Activated CD8-positive, alpha-beta memory T cell treated with anti-CD3 and anti-CD28 coated beads, Interleukin-2, amount 50 U/mL, for 48 hours (primary cell): ENCODE results near the gene SLC46A1.
"Not testable (repeated sequence)": the region's sequence is repeated elsewhere in the genome, so short reads cannot be mapped to it uniquely, and the experiment has no call there.

Experiments
- DNase-seq: peaks from one replicate; pipeline ENCODE4 v3.0.0-alpha.2; 2020

SLC46A1 gene

DNA sequence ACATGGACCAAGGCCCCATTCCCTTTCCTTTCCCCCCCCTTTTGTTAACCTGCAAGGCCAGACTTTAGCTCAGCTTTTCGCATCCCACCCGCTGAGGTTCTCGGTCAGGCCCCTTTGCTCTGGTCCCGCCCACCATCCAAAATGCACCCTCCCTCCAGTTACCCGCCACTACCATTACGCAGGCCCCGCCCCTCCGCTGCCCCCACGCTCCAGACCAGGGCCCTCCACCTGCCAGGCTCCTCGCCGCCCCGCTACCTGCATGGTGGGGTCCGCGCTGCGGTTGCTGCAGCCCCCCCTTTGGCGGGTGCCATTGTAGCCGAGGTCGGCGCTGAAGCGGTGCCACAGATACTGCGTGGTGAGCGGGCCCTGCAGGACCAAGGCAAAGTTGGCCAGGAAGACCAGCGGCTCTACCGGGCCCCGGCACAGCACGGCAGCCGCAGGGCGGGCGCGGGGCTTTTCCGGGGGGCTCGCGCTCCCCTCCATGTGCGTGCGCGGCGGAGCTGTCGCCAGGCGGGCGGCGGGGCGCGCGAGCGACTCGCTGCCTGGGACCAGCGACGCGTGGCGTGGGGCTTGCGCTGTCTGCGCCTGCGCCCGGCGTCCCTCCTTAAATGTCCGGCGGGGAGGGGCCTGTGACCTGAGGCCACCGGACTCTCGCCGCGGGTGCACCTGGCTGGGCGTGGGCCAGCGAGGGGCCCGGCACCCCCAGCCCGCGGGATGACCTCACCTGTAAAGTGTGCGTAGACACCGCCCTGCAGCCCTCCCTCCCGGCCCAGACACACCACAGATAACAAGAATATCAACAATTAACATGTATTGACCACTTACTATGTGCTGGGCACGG lies at the start of gene SLC46A1:
SLC46A1 (minus strand) TSS at position 581 of the 841 bp plus-strand sequence; CDS start at position 483, 98 bp downstream.
- DNase-seq, result peak; percentile 87

DNA sequence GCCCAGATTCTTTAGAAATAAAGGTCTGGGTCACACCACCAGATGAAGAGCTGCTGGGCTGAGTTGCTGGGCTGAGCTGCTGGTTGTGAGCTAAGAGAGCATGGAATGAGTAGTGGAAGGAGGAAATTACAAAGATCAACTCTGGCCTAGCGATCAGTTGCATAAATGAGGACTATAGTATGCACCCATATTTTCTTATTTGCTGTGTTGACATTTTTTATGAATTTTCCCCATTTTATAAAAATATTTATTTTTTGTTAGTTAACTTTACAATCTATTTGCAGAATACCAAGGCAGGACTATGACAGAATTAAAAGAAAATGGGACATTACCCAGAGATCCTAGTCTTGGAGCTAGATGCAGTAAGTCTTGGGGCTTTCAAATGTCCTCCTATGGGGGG lies 43.8 kb upstream of the SLC46A1 start:
- no peak for DNase-seq

DNA sequence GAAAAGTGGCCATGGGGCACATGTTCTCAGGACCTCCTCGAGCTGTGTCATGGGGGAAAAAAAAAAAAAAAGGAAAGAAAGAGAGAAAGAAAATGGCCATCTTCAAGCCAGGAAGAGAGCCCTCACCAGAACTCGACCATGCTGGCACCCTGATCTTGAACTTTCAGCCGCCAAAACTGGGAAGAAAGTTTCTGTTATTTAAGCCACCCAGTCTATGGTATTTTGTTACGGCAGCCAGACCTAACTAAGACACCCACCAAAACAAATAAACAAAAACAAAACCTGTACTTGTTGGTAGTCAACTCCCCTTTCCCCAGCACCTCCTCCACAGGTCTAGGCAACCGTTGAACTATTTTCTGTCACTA lies 41.4 kb upstream of the SLC46A1 start:
- no peak for DNase-seq

DNA sequence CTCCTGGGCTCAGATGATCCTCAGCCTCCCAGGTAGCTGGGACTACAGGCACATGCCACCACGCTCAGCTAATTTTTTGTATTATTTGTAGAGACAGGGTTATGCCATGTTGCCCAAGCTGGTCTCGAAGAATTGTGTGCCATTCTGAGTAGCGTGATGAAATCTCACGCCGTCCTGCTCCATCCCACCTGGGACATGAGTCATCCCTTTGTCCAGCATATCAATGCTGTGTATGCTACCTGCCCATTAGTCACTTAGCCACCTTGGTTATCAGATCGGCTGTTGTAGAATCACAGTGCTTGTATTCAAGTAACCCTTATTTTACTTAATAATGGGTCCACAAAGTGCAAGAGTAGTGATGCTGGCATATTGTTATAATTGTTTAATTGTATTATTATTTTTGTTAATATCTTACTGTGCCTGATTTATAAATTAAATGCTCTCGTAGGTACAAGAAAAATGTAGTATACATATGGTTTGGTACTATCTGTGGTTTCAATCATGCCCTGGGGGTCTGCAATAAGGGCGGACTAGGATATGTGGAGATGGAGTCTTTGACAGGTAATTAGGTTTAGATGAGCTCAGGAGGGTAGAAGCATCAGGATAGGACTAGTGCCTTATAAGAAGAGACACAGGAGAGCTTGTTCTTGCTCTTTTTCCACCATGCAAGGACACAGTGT lies 40.8 kb upstream of the SLC46A1 start:
- DNase-seq, result no peak

DNA sequence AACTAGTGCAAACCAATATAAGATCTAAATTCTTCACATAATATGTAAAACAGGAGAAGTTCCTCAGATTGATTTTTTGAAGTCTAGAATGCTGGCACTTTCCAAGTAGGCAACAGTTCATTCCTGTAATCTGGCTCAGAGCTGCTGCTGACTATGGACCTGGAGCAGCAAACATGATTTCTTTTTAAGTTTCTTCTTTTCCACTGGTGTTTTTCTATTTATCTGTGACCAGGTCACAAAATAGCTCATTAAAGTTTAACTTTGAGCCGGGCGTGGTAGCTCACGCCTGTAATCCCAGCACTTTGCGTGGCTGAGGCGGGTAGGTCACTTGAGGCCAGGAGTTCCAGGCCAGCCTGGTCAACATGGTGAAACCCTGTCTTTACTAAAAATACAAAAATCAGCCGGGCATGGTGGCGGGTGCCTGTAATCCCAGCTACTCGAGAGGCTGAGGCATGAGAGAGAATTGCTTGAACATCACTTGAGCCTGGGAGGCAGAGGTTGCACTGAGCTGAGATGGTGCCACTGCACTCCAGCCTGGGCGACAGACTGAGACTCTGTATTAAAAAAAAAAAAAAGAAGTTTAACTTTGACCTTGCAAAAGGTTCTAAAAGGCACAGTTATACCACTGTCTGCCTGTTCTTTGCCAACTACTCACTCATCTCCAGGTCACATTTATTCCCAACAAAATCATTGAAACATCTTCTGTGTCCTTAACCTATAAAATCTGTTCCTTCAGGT lies 38.1 kb upstream of the SLC46A1 start:
- no peak for DNase-seq

DNA sequence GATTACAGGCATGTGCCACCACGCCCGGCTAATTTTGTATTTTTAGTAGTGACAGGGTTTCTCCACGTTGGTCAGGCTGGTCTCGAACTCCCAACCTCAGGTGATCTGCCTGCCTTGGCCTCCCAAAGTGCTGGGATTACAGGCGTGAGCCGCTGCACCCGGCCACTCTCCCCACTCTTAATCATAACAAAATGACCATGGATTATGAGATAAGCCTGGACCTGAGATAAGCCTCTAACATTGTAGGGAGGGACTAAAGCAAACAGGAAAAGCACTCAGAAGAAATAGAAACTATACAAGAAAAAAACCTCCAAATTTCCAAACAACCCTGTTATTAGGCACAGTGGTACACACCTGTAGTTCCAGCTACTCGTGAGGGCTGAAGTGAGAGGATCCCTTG lies 28.3 kb upstream of the SLC46A1 start:
- not testable (repeated sequence) for DNase-seq

DNA sequence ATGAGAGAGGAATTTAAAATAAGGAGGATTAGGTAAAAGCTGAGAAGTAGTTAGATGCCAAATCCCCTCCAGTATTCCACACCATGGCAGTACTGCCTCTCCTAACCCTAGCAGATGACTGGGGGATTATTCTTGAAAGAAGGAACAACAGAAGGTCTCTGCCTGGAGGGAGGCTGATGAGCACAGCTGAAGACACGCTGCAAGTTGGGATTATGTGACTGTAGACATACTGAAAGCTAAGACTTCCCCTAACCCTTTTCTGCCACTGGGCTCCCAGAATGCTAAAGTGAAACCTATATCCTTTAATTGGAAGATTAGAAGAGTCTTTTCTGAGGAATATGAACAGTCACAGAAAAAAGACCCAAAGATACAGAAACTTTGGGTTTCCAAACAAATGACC lies 27.7 kb upstream of the SLC46A1 start:
- no peak for DNase-seq

DNA sequence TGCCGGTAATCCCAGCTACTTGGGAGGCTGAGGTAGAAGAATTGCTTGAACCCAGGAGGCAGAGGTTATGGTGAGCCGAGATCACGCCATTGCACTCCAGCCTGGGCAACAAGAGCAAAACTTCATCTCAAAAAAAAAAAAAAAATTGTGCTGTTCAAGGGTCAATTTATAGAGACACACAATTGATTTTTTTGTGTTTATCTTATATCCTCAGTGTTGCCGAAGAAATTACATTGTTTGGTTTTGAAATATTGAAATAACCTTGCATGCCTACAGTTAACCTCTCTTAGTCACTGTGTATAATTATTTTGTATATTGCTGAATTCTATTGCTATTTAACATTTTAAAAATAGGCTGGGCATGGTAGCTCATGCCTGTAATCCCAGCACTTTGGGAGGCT lies 22.0 kb upstream of the SLC46A1 start:
- not testable (repeated sequence) for DNase-seq

DNA sequence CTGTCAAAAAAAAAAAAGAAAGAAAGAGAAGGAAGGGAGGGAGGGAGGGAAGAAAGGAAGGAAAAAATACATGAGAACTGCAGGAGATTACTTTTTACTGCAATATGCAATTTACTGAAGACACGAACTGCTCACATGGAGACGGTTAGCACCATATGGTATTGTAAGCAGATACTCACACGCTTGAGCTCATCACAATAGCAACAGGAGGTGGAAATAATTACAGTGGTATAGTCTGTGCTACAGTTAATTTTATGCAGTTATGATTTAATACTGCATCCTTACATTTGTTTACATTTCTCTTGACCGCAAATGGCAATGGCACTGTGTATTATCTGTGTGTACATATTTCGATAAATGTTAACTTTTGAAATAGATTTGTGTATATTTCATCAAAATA lies 21.4 kb upstream of the SLC46A1 start:
- no peak for DNase-seq

DNA sequence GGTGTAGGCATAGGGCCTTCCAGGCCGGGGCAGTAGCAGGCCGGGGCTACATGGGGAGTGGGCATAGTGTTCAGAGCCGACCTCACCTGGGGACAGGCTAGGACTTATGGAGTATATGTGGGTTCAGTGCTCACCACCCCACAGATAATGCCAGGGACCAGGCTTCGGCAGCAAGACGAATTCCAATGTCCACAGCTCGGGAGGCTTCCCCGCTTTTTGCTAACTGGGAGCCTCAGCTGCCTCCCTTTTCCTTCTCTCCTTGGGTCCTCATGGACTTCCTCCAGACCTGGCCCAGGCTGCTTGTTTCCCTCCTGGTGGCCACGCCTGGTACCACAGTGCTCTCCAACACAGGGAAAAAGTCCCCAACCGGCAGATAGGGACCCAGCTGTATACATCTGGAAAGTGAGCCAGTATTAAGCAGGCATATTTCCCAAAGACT lies 20.1 kb upstream of the SLC46A1 start:
- no peak for DNase-seq

DNA sequence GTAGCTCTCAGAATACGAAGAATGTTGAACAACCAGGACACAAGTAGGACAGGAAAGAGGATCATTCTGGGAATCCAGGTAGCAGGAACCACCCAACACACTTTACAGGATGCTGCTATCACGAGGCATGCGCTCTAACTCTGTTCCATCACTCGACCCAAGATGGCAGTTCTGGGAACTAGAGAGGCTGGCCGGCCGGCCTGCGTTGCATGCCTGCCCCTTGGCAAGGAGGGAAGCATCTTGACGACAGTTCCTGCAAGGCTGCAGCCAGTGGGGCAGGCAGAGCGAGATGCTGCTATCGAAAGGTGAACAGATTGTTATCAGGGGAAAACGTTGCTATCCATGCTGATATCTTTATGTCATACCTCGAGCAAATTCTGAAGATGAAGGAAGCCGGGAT lies 19.2 kb upstream of the SLC46A1 start:
- no peak for DNase-seq

DNA sequence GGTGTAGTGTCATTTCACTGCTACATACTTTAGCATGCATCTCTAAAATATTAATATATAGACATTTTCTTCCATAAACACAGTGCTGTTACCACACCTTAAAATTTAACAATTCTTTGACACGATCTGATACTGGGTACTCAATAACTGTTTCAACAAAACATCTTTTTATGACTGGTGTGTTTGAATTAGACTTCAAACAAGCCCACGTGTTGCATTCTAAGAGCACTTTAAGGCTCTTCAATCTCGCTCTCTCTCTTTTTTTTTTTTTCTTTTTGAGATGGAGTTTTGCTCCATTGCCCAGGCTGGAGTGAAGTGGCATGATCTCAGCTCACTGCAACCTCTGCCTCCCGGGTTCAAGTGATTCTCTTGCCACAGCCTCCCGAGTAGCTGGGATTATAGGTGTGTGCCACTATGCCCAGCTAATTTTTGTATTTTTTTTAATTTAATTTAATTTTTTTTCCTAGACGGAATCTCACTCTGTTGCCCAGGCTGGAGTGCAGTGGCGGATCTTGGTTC lies 15.8 kb upstream of the SLC46A1 start:
- no peak for DNase-seq

DNA sequence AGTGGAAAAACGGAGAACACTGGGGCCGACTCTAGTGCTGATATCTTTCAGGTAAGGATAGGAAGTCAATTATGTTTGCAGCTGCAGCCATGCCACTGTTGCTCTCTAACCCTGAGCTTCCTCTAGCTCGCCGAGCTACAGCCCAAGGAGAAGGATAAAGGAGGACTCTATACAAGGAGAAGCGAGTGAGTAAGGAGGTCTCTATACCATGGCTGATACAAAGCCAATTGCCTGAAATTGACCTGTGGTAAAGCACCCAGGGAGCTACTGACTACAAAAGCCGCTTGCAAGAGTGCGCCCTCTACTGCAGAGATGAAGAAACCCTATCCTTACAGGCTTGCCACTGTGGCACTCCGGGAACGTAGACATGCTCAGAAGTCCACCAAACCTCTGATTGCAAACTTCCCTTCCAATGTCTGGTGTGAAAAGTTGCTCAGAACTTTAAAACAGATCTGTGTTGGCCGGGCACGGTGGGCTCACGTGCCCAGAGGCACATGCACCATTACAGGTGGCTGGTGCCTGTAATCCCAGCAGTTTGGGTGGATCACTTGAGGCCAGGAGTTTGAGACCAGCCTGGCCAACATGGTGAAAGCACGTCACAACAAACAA lies 10.8 kb upstream of the SLC46A1 start:
- peak; percentile 69 for DNase-seq

DNA sequence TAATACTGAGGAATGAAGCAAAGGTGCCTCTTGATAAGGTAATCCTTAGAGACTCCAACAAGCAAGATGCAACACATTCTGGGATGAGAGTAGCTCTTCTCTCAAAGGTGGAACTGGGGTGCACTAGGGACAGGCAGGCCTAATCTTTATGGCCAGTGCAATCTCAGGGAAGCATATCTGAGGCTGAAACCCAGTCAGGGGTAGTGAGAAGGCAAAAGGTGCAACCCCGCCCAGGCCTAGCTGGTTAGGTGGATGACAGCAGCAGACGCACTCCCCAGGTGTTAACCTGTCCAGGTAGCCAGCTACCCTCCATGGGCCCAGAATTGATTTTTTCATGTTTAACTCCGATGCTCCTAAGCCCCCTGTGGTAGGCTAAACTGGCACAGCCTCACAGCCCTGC lies 9.9 kb upstream of the SLC46A1 start:
- DNase-seq, result no peak

DNA sequence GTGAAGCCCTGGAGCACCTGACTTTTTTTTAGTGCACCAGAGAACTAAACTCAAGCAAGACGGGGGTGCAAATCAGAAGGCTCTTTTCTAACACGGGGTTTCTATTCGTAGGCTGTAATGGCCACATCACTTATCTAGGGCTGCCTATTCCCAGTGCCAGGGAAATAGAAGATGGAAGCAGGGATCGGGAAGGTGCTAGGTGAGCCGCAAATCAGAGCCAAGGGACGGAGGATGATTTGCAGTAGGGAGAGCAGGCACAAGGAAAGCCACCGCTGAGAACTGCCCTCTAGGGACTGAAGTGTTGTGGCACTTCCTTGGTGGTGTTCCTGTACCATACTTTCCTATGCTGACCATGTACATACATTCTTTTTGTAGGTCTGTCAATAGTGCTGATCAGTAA lies 7.8 kb upstream of the SLC46A1 start:
- DNase-seq, result no peak

DNA sequence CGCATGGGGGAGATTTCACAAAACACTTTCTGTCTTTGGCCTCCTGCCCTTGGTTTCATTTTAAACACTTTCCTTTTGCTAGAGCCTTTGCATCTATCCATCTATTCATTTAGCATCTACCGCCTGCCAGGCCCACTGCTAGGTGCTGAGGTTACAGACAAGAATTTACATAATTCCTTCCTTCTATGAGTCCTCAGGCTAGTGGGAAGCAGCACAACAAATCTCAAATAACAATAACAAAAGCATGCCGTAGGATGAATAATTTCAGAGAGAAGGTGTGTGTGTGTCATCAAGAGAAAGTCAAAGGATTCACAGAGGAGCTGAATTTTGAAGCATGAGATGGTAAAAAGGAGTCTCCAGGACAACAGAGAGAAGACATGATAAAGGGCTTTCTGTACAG lies 6.1 kb upstream of the SLC46A1 start:
- no peak for DNase-seq

DNA sequence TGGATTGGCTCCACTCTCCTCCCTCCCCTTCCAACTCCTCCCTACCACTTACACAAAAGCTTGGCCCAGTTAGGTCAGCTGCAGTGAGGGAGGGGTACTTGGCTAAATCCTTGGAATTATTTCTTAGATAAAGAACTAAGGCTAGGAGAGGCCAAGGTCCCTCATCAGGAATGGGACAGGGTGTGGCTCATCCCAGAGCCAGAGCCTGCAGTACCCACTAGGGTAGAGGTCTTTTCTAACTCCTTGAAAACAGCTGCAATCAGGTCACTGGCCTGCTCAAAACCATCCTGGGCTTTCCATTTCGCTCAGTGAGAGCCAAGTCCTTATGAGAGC lies 1.9 kb upstream of the SLC46A1 start:
- no peak for DNase-seq

DNA sequence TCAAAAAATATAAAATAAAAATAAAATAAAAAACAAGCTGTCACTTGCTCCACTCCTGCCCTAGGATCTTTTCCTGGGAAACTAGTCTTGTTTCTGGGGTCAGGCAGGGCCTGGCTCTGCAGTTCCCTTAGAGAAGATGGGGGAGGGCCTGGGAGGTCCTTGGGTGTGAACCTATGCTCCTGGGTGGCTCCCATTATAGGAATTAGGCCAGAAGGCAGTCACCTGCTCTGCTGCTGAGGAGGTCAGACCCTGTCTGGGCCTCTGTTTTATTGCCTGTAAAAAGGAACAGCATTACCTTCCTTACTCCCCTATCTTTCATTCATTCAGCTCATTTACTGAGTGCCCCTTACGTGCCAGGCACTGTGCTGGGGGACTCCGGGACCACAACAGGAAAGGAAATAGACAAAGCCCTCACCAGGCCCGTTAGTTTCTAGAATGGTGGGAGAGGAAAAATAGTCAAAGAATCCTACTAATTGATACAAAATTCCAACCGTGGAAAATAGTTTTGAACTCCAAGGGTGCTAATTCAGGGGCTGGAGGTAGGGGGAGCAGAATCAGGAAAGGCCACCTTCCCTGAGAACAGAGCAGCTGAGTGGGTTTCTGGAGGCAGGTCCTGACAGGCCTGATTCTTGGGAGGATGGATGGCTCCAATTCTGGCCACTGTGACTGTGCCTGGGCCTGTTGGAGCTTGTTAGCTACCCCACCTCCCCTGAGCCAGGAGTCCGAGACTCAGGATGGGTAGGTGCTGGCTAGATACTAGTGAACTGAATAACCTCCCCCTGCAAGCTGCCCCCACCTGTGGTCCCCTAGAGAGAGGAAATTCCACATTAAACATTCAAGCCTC lies 1.3 kb upstream of the SLC46A1 start:
- no peak for DNase-seq

DNA sequence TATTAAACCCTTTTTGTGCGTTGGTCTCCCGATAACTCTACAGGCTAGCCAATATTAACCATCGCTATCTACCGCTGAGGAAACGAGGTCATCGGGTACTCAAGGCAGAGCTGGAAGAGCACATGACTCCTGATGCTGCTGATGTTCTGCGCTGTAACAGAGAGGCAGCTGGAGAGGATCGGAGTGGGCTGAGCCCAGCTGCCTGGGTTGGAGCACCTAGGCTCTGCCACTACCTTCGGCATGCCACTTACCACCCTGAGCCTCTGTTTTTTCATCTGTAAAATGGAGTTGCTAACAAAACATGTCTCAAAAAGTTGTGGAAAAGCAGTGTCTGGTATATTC lies 432 bp upstream of the SLC46A1 start:
- no peak for DNase-seq

DNA sequence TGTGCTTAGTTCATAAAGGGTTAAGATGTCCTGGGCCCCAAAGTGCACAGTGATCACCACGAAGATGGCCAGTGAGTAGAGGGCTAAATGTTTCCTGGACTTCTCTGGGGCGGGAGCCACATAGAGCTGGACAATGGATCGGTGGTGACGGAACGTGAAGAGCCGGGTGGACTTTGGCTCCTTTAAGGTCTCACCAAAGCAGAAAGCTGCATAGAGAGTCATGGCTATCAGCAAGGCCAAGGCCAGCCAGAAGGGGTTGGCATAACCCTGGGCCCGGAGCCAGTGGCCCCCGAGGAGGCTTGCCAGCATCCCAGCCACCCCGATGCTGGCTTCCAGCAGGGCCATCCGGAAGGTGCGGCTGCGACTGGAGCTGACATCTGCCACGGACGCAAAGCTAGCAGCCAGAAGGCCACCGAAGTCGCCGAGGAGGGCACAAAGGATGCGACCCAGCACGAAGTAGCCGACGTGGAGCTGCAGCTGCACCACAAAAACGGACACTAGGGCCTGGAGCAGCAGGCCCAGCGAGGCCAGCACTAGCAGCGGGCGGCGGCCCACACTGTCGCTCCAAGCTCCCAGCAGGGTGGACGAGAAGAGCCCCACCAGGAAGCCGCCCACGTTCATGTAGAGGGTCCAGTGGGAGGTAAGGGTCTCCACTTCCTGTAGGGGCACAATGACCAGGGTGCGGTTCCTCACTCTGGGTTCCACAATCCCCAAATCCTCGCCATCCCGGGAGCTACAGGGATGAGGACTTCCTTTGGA lies 1.0 kb downstream of the SLC46A1 start:
- no peak for DNase-seq

DNA sequence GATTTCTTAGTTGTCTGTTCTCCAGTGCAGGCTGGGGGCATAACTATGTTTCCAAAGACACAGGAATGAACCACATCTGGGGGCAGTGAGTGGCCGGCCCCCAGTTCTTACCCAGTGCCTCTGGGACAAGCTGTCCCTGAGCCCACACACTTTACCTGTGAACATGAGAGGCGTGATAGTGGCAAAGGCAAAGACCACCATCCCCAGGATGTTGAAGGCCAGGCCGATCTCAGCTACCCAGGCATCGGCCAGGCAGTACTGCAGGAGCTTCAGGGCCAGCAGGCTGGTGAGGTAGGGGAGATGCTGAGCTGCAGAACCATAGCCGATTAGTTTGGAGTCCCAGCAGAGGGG lies 1.6 kb downstream of the SLC46A1 start:
- no peak for DNase-seq

DNA sequence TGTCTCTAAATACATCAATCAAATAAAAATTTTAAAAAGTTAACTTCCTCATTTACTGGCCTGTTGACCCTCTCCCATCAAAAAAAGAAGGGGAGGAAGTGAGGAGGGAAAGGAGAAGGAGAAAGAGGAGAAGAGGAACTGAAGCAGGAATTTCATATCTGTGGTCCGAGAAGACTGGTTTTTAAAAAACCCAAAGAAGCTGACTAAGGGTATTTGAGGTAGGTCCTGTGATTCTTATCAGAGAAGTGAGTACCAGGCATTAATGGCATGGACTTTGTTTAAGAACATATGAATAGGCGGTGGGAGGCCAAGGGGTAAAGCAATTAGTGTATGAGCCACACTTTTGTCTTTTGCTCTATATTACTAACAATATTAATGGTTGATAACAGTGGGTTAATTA lies 2.0 kb downstream of the SLC46A1 start:
- DNase-seq, result no peak
